Ectodermal cell (in vitro differentiated cells): ENCODE measurements around the gene PCARE.

Source experiments
- H3K27ac ChIP-seq: 2 replicates; pipeline ENCODE4 v1.7.0; 2013; ENCODE audit warnings: mild to moderate bottlenecking, low read depth, low read length; ENCODE audit not compliant: insufficient read depth, poor library complexity, severe bottlenecking
- H3K27me3 ChIP-seq: 2 replicates; pipeline ENCODE4 v1.7.0; 2013; ENCODE audit warnings: mild to moderate bottlenecking, low read length; ENCODE audit not compliant: insufficient read depth, control insufficient read depth, poor library complexity, severe bottlenecking
- H3K36me3 ChIP-seq: one replicate; pipeline ENCODE4 v1.7.0; 2013; ENCODE audit warnings: low read length; ENCODE audit not compliant: control insufficient read depth, insufficient read depth
- H3K4me1 ChIP-seq: one replicate; pipeline ENCODE4 v1.7.0; 2013; ENCODE audit warnings: low read length; ENCODE audit not compliant: control insufficient read depth, insufficient read depth
- H3K4me3 ChIP-seq: 2 replicates; pipeline ENCODE4 v1.7.0; 2013; ENCODE audit warnings: low read depth, low read length, control low read depth; ENCODE audit not compliant: insufficient read depth
- H3K9me3 ChIP-seq: 2 replicates; pipeline ENCODE4 v1.7.0; 2013; ENCODE audit warnings: mild to moderate bottlenecking, low read length, moderate library complexity; ENCODE audit not compliant: control insufficient read depth
- WGBS, 2 experiments: methylation state at CpG; one replicate each; pipeline ENCODE4 v1.1.7; 2013; ENCODE audit warnings: missing lambda C conversion rate in 2 of 2; 5-methylcytosine and 5-hydroxymethylcytosine counted together

Gene PCARE

DNA sequence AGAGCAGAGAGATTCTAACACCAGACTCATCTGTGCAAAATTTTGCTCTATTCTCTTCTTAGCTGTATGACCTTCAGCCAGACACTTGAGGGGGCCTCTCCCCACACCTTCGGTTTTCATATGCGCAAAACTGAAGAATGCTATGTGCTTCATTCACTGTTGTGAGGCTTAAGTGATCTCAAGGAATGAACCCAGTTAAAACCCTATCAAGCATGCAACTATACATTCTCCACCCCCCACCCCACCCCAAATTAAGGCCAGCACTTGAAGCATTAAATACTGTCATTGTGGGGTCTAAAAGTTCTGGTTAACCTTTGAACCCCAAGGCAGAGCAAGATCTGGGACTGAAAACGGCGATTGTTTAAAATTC, 10.0 kb downstream of the PCARE start:
- H3K27ac ChIP-seq = no peak overlapping the region
- H3K9me3 ChIP-seq = no peaks in the 10 kb centered on the region
- H3K27me3 ChIP-seq = no peaks in the 10 kb centered on the region
- WGBS, 2 experiments = 87 to 92% methylated on average over 4 of the region's 4 CpGs
- H3K4me1 ChIP-seq = peaks cover 28% of the 10 kb centered on the region
- H3K36me3 ChIP-seq = no peaks in the 10 kb centered on the region
- no peak overlapping the region for H3K4me3 ChIP-seq

DNA sequence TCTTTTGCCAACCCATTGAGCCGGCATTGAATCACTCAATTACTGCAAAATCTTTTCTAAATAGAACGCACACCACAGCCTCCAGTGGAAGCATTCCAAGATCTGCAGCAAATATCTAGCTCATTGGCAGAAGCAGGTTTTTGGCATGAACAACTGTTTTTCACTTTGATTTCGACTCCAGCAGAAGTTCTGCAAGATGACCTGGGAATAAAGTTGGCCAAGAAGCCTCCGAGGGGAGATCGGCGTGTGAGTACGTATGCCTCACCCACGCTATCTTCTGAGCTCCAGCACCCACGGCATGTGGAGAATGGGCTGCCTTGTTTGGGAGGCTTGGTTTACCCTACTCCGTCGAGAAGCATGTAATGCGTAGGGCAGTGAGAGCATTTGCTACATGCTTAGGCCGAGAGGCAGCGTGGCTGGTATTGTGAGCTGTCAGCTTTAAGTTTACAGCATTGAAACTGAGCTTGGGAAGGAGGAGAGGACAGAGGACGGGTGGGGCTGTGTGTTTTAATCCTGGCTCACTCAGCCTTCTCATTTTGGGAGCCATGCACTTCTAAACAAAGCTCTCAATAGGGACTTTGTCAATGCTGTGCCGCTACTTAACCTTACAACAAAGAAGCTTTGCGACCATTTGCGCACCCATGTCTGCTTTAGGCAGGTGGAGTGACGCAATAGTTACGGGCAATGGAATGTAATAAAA, 10.5 kb downstream of the PCARE start:
- H3K27ac ChIP-seq = no peak overlapping the region
- no peak overlapping the region for H3K4me3 ChIP-seq
- WGBS, 2 experiments = 88 to 89% methylated on average over 20 of the region's 20 CpGs

DNA sequence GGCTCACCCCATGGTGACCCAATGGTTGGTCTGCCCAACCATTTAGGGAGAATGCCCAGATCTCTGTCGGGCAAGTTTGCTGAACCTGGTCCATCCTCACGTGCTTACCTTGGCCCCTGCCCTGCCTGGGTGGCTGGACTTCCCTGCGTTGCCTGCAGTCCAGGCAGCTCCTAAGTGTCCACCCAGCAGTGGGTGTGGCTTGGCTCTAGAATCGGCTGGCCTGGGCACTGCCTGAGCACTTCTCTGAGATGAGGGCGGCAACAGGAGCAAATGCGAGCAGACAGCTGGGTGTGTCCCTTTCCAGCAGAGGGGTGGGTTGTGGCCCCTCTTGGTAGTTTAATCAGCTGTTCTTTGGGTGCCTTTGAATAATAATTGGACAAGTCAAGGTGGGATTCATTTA, 11.3 kb downstream of the PCARE start:
- Histone ChIP-seq H3K36me3 (no peaks in the 10 kb centered on the region), H3K27me3 (no peaks in the 10 kb centered on the region), H3K4me3 (no peak overlapping the region), H3K9me3 (no peaks in the 10 kb centered on the region), H3K27ac (no peak overlapping the region), H3K4me1 (peaks cover 28% of the 10 kb centered on the region)
- WGBS, 2 experiments = 89 to 93% methylated on average over 6 of the region's 6 CpGs

More for the DNA sequence above, 10.5 kb downstream of the PCARE start:
- H3K36me3 ChIP-seq = no peaks in the 10 kb centered on the region
- no peaks in the 10 kb centered on the region for H3K9me3 ChIP-seq
- no peaks in the 10 kb centered on the region for H3K27me3 ChIP-seq
- peaks cover 28% of the 10 kb centered on the region for H3K4me1 ChIP-seq

DNA sequence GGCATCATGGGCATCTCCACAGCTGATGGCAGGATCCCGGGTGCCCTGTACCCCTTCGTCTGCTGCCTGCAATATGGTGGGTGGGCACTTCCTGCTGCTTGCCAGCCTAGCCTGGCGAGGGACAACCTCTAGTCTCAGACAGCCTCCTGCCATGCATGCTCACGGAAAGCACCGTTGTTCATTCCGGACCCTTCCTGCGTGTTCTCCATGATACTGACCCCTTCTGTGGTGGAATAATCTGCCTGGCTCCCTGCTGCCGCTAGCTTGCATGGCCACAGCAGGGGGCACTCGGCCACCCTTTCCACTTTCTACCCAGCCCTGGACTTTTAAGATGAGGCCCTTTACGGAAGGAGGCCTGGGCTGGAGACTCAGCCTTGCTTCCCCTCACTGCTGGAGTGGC, 12.0 kb downstream of the PCARE start:
- 92 to 96% methylated on average over 10 of the region's 10 CpGs for WGBS, 2 experiments
- Histone ChIP-seq H3K4me3 (no peak overlapping the region), H3K27me3 (no peaks in the 10 kb centered on the region), H3K4me1 (peaks cover 28% of the 10 kb centered on the region), H3K27ac (no peak overlapping the region), H3K36me3 (no peaks in the 10 kb centered on the region), H3K9me3 (no peaks in the 10 kb centered on the region)

DNA sequence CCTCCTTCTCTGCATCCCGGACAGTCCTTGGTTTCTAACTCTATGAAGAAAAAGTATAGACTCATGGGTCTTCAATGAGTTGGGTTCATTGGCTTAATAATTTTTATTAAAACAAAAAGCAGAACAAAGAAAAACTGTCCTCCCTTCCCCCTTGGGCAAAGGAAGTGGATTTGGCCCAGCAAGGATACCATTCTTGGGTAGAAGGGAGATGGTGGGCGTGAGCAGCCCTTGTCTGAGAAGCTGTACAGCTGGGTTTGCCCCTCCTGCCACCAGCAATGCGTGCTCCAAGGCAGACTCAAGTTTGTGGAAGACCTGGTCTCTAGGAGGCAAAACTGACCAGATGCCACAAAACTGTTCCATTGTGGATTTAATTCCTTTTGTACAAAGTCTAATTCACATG, 12.7 kb downstream of the PCARE start:
- Histone ChIP-seq H3K27me3 (no peaks in the 10 kb centered on the region), H3K4me1 (peaks cover 28% of the 10 kb centered on the region), H3K27ac (no peak overlapping the region), H3K36me3 (no peaks in the 10 kb centered on the region), H3K4me3 (no peak overlapping the region), H3K9me3 (no peaks in the 10 kb centered on the region)
- 88 to 94% methylated on average over 2 to 3 of the region's 3 CpGs for WGBS, 2 experiments

DNA sequence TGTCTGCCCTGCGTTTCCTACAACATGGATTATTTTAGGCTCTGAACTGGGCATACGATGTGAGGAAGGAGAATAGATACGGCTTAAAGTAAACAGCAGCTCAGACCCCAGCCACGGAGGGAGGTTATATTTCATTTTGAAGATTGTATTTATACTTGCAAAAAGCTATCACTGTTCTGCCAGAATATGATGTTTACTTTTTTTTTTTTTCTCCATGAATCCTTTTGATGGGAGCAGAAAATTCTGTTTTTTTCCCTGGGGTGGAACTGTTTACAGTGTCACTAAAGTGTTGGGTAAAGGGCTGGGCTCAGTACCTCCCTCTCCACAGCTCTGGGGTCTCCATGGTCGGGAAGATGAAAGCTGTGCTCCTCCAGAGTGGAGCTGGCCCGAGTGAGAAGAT, 13.1 kb downstream of the PCARE start:
- WGBS, 2 experiments = 92 to 95% methylated on average over 6 of the region's 6 CpGs
- Histone ChIP-seq H3K27ac (no peak overlapping the region), H3K9me3 (no peaks in the 10 kb centered on the region), H3K4me3 (no peak overlapping the region), H3K36me3 (no peaks in the 10 kb centered on the region), H3K27me3 (no peaks in the 10 kb centered on the region), H3K4me1 (peaks cover 28% of the 10 kb centered on the region)

DNA sequence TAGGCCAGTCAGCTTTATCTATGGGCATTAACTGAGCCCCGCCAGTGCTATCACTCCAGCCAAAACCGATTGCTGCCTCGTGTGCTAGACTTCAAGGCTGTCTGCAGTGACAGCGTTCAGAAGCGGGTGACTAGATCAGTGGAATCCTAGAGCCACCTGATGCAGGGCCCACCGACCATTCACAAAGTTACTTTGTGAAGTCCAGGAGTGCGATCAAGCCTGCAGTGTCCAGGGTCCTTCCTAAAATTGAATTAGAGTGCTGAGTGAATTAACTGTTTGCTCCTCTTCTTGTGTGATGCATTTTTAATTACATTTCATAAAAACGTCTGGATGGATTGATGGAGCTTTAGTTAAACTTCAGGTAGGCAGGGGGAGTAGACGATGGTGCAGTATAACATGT, 13.9 kb downstream of the PCARE start:
- 85 to 88% methylated on average over 9 of the region's 9 CpGs for WGBS, 2 experiments
- H3K36me3 ChIP-seq = no peaks in the 10 kb centered on the region

DNA sequence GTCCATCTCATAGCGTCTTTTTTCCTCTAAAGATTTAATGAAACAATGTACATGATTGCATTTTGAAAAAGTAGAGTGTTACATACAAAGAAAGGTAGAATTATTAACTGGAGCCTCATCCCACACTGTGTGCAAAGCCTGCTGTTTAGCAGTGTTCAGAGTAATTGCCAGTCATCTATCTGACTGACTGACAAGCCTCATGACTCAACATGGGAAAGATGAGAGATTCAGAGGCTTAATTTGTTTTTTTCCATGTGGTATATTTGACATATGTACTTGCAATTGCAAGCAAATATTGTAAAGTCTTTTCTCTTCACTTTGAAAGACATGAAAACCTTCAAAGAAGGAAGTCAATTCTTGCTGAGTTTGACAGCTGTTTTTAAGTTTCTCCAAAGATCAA, 14.7 kb downstream of the PCARE start:
- Histone ChIP-seq H3K27ac (no peak overlapping the region), H3K27me3 (no peaks in the 10 kb centered on the region), H3K4me1 (peaks cover 18% of the 10 kb centered on the region), H3K9me3 (no peaks in the 10 kb centered on the region), H3K36me3 (no peaks in the 10 kb centered on the region), H3K4me3 (no peak overlapping the region)
- 100% methylated on average over 1 of the region's 1 CpG; no CpG with 5 or more reads in 1 of the 2 experiments for WGBS, 2 experiments

More for the DNA sequence above, 13.9 kb downstream of the PCARE start:
- Histone ChIP-seq H3K27ac (no peak overlapping the region), H3K9me3 (no peaks in the 10 kb centered on the region), H3K4me1 (peaks cover 26% of the 10 kb centered on the region), H3K27me3 (no peaks in the 10 kb centered on the region), H3K4me3 (no peak overlapping the region)

DNA sequence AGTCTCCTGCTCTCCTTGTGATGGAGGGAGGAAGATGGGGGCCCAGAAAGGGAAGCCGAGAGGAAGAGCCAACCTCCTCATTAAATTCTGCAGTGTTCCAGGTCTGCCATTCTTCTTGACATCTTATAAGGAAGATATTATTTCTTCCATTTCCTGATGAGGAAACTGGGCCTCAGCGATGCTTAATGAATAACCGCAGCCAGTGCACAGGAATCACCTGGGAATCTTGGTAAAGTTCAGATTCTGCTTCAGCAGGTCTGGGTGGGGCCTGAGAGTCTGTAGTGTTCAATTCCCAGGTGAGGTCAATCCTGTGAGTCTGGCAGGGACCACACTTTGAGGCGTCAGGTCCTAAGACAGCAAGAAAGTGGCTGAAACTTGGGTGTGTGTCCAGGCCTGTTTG, 17.3 kb downstream of the PCARE start:
- Histone ChIP-seq H3K27me3 (no peaks in the 10 kb centered on the region), H3K36me3 (no peaks in the 10 kb centered on the region), H3K4me1 (peaks cover 7% of the 10 kb centered on the region), H3K27ac (no peak overlapping the region), H3K4me3 (no peak overlapping the region), H3K9me3 (no peaks in the 10 kb centered on the region)
- WGBS, 2 experiments = 92 to 93% methylated on average over 4 of the region's 4 CpGs

DNA sequence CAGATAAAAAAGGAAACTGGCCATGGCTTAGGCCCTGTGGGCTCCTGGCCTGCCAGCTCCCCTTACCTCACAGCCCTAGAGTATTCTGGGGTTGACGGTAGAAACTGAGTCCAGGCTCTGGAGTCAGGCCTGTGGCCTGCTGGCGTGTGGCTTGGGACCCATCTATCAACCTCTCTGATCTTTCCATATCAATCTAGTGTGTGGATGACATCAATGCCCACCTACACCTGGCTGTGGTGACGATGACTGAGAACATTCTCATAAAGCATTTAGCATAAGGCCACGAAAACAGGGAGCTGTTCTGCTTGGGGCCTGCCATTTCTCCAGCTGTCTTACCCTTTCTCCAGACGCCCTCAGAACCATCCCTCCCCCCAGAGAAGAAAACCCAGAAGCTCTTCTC, 17.9 kb downstream of the PCARE start:
- Histone ChIP-seq H3K36me3 (no peaks in the 10 kb centered on the region), H3K27ac (no peak overlapping the region), H3K27me3 (no peaks in the 10 kb centered on the region), H3K4me1 (peaks cover 2% of the 10 kb centered on the region), H3K9me3 (no peaks in the 10 kb centered on the region), H3K4me3 (no peak overlapping the region)
- WGBS, 2 experiments = 90 to 93% methylated on average over 5 of the region's 5 CpGs

DNA sequence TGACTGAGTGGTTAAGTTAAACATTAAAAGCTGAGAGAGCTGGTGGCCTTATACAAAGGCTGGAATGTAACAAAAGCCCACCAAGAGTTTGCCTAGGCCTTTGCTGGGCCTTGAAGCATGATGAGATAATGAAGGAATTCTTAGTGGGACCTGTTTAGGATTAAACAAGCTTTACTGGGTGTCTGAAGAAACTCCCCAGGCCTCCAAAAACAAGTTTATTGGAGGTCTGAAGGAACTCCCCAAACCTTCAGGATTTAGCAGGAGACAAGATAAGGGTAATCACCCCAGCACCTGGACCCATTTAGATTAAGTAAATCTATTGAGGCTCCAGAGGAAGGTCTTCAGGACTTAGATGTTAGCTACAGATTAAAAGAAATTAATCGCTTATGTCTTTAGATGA, 18.7 kb downstream of the PCARE start:
- Histone ChIP-seq H3K9me3 (no peaks in the 10 kb centered on the region), H3K4me1 (no peaks in the 10 kb centered on the region), H3K27ac (no peak overlapping the region), H3K4me3 (no peak overlapping the region), H3K36me3 (no peaks in the 10 kb centered on the region), H3K27me3 (no peaks in the 10 kb centered on the region)
- WGBS, 2 experiments = 95% methylated on average over 1 of the region's 1 CpG; no CpG with 5 or more reads in 1 of the 2 experiments
